Left renal cortex interstitium (tissue), 4 donors: Measurements from ENCODE around the gene SMIM7. TPM values are rescaled to one million over a fixed set of nuclear protein-coding genes. Genes with fewer than 3 reads are reported as not detected.
A peak's percentile ranks its signal among the peaks of the same experiment; 100 is the strongest.
"Not testable (repeated sequence)": the region's sequence is repeated elsewhere in the genome, so short reads cannot be mapped to it uniquely, and the experiment has no call there.

ENCODE experiments used
- DNase-seq, 4 donors: peaks; one replicate each; pipeline ENCODE4 v3.0.0-alpha.2; 2013; ENCODE audit warnings: low read depth in 4 of 4, low spot score in 2 of 4, missing footprints in 1 of 4
- polyA plus RNA-seq, 4 donors: library from polyadenylated mRNA; unstranded; fragments of 120-200 nt; gene quantifications; one replicate each; pipeline ENCODE4 v1.2.1, GENCODE V29; 2013; ENCODE audit not compliant: insufficient read length in 4 of 4

The SMIM7 gene
- 100 to 1,000 TPM in 2 of 4 donors, 10 to 100 TPM in 2; 91.1 to 110 (median 100) TPM for polyA plus RNA-seq

- DNase-seq, result peak; percentile 97 to 99 (median 98)
Observed at GRCh38 chr19:16659832-16660708, at the start of gene SMIM7. SMIM7 (minus strand) TSS chr19:16660144; CDS start chr19:16660110, 34 bp downstream.

DNA sequence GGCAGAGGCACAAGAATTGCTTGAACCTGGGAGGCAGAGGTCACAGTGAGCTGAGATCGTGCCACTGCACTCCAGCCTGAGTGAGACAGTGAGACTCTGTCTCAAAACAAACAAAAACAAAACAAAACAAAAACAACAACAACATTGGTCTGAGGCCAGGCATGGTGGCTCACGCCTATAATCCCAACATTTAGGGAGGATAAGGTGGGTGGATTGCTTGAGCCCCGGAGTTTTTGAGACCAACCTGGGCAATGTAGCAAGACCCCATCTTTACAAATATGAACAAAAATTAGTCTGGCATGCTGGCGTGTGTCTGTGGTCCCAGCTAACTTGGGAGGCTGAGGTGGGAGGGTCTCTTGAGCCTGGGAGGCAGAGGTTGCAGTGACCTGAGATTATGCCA, 43.7 kb upstream of the SMIM7 start:
- no peak for DNase-seq

GRCh38 chr19:16702123-16702522, 42.2 kb upstream of the SMIM7 start:
- DNase-seq, result no peak

DNA sequence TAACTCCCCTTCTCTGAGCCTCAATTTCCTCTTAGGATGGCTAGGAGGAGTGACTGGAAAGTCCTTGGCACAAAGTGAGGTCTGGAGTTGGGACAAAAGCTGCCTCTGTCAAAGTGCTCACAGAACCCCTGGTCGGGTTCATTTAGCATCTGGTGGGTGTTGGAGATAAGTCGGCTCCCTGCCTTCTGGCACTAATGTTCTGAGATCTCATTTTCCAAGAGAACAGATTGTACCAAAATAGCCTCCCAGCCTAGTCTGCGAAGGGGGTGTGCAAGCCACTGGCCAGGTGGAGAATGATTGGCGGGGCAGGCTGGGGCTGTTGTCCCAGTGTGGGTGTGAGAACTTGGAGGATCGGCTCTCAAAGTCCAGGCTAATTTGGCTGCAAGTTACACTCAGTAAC, 39.0 kb upstream of the SMIM7 start:
- DNase-seq, result no peak

DNA sequence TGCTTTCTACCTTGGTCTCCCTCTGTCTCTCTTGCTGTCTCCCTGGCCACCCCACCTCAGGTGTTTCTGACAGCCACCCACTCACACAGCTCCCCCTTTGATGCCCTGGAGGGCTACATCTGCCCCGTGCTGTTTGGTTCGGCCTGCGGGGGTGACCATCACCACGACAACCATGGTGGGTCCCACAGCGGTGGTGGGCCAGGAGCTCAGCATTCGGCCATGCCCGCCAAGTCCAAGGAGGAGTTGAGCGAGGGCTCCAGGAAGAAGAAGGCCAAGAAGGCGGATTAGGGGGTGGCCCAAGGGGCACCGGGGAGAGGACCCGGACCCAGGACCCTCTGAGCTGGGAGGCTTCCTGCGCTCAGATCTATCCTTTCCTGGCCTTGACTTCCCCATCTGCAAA, 28.1 kb upstream of the SMIM7 start:
- DNase-seq, result no peak

GRCh38 chr19:16684216-16684615, 24.3 kb upstream of the SMIM7 start:
- DNase-seq, result no peak

DNA sequence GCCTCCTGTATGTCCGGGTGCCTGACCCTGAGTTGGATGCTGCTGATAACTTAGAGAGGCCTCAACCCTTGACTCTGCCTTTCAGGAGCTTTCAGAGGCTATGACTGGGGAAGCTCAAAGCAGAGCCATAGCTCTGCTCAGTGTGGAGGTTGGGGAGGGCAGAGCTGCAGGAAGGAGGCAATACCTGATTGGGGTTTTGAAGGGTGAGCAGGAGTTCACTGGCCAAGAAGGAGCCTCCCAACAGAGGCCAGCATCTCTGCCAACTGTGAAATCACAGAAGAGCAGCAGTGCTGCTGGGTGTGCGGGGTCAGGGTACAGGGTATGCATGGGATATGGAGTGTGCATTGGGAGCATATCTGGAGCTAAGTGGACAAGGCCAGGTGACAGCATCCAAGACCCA, 22.6 kb upstream of the SMIM7 start:
- DNase-seq, result no peak

DNA sequence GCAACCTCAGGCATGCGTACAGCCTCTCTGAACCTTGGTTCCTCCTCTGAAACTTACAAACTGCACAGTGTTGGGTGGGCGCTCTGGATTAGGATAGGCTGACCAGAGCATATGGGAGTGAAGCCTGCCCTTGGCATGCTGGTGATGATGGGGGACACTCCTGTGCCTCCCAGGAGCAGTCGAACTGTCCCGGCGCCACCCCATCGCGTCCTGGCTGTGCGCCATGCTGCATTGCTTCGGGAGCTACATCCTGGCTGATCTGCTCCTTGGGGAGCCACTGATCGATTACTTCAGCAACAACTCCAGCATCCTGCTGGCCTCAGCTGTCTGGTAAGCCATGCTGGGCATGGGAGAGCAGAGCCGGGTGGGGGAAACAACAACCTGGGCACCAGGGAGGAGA, 19.9 kb upstream of the SMIM7 start:
- no peak for DNase-seq

GRCh38 chr19:16678498-16678897, 18.6 kb upstream of the SMIM7 start:
- DNase-seq, result no peak

- DNase-seq, result no peak
Observed at GRCh38 chr19:16677055-16677454, 17.1 kb upstream of the SMIM7 start.

GRCh38 chr19:16676101-16676798, 16.3 kb upstream of the SMIM7 start:
- DNase-seq, result no peak

DNA sequence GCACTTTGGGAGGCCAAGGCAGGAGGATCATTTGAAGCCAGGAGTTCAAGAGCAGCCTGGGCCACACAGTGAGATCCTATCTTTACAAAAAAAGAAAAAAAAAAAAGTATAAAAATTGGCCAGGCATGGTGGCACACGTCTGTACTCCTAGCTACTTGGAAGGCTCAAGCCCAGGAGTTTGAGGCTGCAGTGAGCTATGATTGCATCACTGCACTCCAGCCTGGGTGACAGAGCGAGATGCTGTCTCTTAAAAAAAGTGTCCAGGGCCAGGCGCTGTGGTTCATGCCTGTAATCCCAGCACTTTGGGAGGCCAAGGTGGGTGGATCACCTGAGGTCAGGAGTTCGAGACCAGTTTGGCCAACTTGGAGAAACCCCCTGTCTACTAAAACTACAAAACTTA, 13.9 kb upstream of the SMIM7 start:
- not testable (repeated sequence) for DNase-seq

DNA sequence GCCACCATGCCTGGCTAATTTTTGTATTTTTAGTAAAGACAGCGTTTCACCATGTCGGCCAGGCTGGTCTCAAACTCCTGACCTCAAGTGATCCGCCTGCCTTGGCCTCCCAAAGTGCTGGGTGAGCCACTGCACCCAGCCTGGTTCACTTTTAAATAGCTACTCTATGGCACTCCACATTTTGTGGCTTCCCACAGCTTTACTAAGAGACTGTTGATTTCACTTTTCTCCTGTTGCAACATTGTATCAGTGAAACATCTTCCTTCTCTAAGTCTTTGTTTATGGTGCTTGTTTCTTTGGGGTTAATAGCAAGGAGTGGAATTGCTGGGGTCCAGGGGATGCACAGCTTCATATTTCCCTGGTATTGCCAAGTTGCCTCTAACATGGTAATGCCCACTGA, 13.3 kb upstream of the SMIM7 start:
- no peak for DNase-seq

DNA sequence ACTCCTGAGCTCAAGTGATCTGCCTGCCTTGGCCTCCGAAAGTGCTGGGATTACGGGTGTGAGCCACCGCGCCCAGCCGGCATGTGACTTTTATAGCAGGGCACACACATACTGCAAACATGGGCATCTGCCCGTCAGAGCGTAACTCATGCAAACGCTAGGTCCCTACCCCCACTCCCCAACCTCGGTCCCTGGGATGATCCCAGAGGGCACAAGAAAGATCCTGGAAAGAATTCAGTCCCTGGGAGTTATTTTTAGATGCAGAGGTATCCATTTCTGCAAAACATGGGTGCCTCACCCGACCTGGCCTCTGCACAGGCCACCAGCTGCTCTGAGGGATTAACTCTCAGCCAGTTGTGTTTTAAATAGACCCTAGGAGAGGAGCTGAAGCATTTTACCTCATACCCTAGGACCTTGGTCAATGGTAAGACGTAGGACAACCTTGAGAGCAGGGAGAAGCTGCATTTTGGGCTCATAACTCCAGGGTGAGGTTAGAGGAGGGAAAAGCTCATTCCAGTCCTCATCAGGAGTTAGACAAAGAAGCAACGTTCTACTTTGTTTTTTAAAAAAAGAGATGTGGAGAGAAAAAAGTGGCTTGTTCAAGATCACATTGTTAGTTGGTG, 11.8 kb upstream of the SMIM7 start:
- no peak for DNase-seq

DNA sequence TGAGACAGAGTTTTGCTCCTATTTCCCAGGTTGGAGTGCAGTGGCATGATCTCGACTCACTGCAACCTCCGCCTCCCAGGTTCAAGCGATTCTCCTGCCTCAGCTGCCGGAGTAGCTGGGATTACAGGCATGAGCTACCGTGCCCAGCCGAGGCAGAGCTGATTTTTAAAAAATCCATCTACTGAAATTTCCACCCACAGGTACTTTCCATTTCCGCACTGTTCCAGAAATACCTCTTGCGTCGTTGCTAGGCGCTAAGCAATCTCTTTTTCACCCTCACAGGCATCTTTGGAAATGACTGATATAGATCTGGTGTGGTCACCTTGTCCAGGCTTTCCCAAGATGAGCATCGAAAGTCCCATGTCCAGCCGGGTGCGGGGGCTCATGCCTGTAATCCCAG, 10.3 kb upstream of the SMIM7 start:
- no peak for DNase-seq

- not testable (repeated sequence) for DNase-seq
Observed at GRCh38 chr19:16668702-16669101, 8.8 kb upstream of the SMIM7 start.

DNA sequence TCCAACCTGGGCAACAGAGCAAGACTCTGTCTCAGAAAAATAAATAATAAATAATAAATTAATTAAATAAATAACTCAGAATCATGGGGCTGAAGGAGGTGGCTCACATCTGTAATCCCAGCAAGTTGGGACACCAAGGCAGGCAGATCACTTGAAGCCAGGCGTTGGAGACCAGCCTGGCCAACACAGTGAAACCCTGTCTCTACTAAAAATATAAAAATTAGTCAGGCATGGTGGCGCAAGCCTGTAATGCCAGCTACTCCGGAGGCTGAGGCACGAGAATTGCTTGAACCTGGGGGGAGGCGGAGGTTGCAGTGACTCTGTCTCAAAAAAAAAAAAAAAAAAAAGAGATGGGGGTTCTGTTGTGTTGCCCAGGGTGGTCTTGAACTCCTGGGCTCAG, 8.2 kb upstream of the SMIM7 start:
- DNase-seq, result no peak

DNA sequence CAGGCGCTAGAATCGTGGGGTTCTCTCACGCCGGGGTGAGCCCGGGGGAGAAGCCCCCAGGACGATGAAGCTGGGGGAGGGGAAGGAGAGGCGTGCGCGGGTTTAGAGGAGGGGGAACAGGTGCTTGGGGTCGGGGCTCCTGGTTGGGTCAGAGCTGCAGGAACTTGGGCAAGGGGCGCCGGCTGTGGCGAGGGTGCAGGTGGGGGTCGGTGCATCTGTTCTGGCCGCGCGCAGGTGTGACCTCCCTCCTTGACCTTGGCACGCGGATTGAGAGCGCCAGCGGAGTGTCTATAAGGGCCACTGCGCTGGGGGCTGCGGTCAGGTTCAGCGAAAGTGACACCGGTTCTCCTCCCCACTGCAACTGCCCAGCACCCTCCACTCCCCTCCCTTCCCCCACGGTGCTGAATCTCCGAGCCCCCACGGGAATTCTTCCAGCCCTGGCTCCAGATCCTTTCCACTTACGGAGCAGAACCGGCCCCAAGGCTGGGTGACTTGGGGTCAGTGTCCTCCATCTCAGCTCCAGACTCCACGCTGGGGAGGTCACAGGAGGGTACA, 1.6 kb upstream of the SMIM7 start:
- peak in 1 of 4 donors; percentile 2 for DNase-seq

DNA sequence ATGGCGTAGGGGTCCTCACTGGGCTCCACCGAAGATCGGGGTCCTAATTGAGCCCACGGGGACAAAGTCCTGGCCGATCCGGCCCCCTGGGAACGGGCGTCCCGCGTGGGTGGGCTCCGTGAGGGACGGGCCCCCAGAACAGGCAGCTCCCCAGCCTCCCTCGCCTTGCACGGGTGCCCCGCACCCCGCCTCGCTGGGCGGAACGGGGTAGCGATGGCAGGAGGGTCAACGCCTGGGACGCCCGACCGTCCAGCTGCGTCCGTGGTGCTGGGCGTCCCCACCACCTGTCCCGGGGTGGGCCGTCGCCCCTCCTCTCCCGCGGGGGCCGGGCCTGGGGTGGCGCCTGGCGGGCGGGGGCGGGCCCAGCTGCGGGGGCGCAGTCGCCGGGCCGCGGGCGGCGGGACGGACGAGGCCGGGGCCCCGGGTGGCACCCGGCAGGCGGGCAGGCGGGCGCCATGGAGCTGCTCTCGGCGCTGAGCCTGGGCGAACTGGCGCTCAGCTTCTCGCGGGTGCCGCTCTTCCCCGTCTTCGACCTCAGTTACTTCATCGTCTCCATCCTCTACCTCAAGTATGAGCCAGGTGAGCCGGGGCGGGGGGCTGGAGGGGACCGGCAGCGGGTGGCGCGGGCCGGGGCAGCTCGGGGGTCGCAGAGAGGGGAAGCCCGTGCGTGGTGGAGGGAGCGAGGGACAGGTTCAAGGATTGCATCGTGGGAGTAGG, 977 bp upstream of the SMIM7 start, which contains the start of gene TMEM38A:
Gene TMEM38A (plus strand): TSS at position 377 of the 717 bp plus-strand sequence. CDS start 79 bp downstream, at position 456.
- peak in 1 of 4 donors; percentile 6 for DNase-seq

- no peak for DNase-seq
Observed at GRCh38 chr19:16659464-16659831, 496 bp downstream of the SMIM7 start.
